Liver (tissue), 3 donors: ENCODE results near the gene SRRM2.

Experiments used
- ATF3 ChIP-seq: IDR thresholded peaks from 2 replicates; pipeline ENCODE4 v1.6.1; 2016; ENCODE audit warnings: antibody characterized with exemption
- CTCF ChIP-seq: fragments of 150-350 bp; IDR thresholded peaks from 2 replicates; pipeline ENCODE4 v1.5.1; 2017; ENCODE audit warnings: improper control_type of control experiment, low read depth, low read length; ENCODE audit not compliant: missing input control
- HNF4G ChIP-seq: IDR thresholded peaks from 2 replicates; pipeline ENCODE4 v1.6.1; 2016; ENCODE audit warnings: antibody characterized with exemption
- RAD21 ChIP-seq, 2 donors: IDR thresholded peaks; 2 replicates each; pipeline ENCODE4 v1.6.1; 2016; ENCODE audit warnings: antibody characterized with exemption in 2 of 2, mild to moderate bottlenecking in 2 of 2
- TAF1 ChIP-seq: conservative IDR thresholded peaks from 2 replicates; pipeline ENCODE4 v1.6.1; 2016; ENCODE audit warnings: antibody characterized with exemption, mild to moderate bottlenecking
- YY1 ChIP-seq: IDR thresholded peaks from 2 replicates; pipeline ENCODE4 v1.6.1; 2016; ENCODE audit warnings: antibody characterized with exemption, mild to moderate bottlenecking
- ZBTB33 ChIP-seq: IDR thresholded peaks from 2 replicates; pipeline ENCODE4 v1.6.1; 2016; ENCODE audit warnings: antibody characterized with exemption
- donor health status: healthy.
- donor health status: healthy.

GRCh38 chr16:2765462-2766404, 13.3 kb downstream of the SRRM2 start:
- no peak for TF ChIP-seq HNF4G
- no peak for TF ChIP-seq YY1
- no peak for TF ChIP-seq CTCF
- no peak for TF ChIP-seq ATF3
- no peak for TF ChIP-seq ZBTB33
- TF ChIP-seq TAF1, result no peak
- no peak for TF ChIP-seq RAD21 (IDR thresholded peaks at IDR 0.05)
